NCI-H2081 treated with DMSO at 0.1 percent for 48 hours (cell line): Measurements from ENCODE around the gene B9D2.
A peak's percentile ranks its signal among the peaks of the same experiment; 100 is the strongest.
"Not testable (repeated sequence)": the region's sequence is repeated elsewhere in the genome, so short reads cannot be mapped to it uniquely, and the experiment has no call there.

Experiments used
- DNase-seq: peaks from one replicate; lab custom pipeline; 2025; lab: John Stamatoyannopoulos, UW

The B9D2 gene

DNA sequence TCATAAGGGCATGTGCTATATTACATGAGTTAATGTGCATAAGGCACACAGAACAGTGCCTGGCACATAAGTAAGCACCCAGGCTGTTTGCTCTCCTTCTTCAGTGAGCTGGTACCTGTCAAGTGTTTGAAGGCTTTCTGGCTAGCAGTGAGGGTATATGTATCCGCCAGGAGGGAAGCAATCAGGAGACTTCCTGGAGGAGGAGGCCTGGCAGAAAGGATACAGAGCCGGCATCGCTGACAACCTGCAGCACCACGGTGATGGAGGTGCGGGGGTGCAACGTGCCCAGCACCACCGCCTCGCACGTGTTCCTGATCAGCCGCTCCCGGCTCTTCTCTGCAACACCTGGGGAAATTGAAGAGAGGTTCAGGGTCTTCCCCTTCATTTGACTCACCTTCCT is 27.7 kb upstream of the B9D2 start:
- no peak for DNase-seq

DNA sequence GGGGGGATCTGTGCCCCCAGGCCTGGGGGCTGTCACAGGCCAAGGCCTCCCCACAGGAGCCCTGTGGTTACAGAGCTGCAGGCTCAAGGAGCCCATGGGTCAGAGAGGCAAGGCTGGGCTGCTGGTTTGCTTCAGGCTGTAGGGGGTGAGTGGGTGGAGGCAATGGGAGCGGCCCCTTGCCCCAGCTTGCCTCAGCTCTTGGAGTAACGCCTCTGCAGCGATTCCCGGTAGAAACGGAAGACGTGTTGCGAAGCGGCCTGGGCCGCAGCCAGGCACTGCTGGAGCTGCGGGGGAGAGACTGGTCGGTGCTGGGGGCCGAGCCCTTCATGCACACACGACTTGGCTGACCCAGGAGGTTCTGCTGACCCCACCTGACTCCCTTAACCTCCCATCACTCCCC is 22.5 kb upstream of the B9D2 start:
- DNase-seq: no peak

DNA sequence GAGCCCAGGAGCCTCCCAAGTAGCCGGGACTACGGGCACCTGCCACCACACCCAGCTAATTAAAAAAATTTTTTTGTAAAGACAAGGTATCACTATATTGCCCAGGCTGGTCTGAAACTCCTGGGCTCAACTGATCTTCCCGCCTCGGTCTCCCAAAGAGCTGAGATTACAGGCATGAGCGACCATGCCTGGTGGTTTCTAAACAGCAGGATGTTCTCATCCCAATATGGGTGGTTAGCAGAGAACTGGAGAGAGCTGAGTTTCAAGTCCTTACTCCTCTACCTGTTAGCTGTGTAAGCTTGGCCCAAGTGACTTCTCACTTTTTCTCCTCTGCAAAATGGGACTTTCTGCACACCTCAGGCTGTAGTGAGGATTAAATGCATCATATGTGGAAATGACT is 20.4 kb upstream of the B9D2 start:
- DNase-seq: no peak

DNA sequence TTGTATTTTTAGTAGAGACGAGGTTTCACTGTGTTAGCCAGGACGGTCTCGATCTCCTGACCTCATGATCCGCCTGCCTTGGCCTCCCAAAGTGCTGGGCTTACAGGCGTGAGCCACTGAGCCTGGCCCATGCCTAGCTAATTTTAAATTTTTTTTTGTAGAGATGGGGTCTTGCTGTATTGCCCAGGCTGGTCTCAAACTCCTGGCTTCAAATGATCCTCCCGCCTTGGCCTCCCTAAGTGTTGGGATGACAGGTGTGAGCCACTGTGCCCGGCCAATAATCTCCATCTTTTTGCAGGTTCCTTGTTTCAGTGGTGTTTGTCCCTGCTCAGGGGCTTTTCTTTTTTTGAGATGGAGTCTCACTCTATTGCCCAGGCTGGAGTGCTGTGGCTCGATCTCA is 17.6 kb upstream of the B9D2 start:
- DNase-seq: not testable (repeated sequence)

DNA sequence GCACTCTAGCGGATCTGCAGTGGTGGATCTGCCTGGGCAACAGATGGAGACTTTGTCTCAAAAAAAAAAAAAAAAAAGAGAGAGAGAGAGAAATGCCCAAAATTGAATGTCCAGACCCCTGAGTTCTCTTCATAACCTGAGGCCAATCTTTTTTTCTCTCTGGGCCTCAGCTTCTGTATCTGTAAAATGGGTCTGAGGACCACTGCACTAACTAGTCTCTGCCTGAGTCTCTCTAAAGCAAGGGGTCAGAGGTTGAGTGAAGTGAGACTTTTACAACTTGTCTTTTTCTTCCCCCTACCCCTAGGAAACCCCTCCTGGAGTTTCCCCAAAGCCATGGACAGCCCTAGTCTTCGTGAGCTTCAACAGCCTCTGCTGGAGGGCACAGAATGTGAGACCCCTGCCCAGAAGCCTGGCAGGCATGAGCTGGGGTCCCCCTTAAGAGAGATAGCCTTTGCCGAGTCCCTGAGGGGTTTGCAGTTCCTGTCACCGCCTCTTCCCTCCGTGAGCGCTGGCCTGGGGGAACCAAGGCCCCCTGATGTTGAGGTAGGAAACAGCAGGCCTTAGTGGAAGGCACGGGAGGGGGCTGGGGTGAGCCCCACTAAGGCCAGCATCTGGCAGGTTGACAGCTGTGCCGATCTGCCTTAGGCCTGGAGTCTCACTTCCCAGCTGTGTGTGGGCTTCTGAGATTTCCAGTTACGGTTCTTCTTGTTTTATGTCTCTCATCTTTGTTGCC is 14.2 kb upstream of the B9D2 start:
- DNase-seq: no peak

DNA sequence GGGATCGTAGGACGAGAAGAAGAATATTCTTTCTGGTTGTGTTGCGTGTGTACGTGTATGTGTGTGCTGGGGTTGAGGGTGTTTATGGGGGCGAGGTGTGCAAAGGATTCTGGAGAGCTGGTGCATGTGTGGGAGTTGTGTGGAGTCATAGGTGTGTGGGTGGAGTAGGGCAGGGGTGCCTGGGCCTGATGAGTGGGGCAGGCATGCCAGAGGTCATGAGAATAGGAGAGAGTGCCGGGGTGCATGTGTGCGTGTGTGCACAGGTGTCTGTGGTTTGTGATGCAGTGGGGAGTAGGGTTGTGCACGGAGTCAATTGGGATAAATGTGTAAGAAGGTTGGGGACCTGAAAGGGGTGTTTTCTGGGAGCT is 13.0 kb upstream of the B9D2 start:
- no peak for DNase-seq

DNA sequence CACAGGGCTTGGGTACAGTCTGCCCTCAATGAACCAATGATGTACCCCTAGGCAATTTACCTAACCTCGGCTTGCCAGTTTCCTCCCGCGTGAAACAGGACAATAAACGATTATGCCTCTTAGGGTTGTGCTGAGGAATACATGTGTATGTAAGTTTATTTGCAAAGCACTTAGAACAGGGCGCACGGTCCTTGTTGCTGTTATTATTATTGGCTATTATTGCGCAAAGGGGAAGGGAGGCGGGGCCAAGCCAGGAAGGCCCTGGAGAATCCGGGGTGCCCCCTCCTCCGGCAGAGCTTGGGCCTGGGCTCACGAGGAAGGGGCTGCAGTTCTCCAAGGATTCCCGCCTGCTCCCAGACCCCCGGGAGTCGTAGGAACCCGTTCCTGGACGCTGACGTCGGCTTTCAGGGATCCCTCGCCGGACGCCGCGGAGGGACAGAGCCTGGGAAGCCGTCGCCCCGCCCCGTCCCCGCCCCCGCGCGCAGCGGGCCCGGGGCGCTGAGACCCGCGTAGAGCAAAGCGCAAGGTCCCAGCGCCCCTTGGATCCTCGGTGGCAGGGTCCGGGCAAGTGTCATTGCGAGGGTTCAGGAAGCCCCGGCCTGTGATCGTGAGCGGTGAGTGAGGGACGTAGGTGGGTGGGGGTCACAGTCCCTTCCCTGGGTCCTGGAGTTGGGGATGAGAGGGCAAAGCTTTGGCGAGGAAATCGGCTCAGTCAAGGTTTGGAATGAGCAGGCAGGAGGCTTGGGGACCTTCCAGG is 12.5 kb upstream of the B9D2 start, which contains the start of gene TMEM91:
TMEM91 (plus strand) TSS at position 293 of the 757 bp plus-strand sequence. CDS start 1,777 bp downstream, outside the sequence.
- no peak for DNase-seq

DNA sequence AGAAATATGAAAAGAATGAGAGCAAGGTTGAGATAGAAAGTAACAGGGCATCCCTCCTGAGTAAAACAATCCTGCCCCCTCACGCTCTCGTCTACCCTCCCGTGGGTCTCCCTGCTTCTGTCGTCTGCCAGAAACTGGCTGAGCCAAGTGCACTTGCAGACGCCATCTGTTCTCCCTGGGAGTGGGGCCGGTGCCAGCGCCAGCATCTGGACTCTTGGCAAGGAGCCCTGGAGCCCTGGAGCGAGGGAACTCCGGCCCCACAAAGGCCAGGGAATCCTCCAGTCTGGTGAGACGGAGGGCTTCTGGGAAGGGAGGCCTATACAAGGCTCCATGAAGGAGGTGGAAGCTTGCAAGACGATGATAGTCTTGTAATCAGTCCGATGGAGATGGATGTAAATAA is 10.0 kb upstream of the B9D2 start:
- DNase-seq: peak; percentile 66

DNA sequence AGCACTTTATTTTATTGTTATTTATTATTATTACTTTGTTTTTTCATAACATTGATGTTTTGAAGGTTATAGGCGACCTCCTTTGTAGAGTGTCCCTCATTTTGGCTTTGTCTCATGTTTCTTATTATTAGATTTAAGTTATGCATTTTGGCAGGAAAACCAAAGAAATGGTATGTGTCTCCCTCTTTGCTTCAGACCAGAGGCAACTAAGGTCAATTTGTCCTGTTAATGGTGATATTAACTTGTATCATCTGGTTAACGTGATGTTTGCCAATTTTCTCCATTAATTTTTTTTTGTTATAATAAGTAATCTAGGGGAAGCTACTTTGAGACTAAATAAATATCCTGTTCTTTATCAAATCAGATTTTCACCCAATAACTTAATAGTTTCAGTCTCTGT is 8.6 kb upstream of the B9D2 start:
- DNase-seq: no peak

DNA sequence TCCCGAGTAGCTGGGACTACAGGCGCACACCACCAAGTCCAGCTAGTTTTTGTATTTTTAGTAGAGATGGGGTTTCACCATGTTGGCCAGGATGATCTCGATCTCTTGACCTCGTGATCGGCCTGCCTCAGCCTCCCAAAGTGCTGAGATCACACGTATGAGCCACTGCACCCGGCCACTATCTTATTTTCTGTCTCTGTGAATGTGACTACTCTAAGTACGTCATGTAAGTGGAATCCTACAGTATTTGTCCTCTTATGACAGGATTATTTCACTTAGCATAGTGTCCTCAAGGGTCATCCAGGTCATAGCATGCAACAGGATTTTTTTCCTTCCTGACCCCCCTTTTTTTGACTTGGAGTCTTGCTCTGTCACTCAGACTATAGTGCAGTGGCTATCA is 7.6 kb upstream of the B9D2 start:
- DNase-seq: no peak

DNA sequence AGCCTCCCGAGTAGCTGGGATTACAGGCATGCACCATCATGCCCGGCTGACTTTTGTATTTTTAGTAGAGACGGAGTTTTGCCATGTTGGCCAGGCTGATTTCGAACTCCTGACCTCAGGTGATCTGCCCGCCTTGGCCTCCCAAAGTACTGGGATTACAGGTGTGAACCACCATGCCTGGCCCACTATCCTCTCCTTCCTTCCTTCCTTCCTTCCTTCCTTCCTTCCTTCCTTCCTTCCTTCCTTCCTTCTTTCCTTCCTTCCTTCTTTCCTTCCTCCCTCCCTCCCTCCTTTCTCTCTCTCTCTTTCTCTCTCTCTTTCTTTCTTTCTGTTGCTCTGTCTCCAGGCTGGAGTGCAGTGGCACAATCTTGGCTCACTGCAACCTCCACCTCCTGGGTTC is 7.2 kb upstream of the B9D2 start:
- DNase-seq: not testable (repeated sequence)

DNA sequence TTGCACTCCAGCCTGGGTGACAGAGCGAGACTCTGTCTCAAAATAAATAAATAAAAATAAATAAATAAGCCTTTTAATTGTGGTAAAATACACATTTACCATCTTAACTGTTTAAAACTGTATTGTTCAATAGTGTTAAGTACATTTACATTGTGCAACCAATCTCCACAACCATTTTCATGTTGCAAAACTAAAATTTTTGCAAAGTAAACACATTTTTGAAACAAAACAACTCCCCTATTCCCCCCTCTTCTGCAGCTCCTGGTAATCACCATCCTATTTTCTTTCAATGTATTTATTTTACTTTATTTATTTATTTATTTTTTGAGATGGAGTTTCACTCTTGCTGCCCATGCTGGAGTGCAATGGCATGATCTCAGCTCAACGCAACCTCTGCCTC is 5.8 kb upstream of the B9D2 start:
- no peak for DNase-seq

DNA sequence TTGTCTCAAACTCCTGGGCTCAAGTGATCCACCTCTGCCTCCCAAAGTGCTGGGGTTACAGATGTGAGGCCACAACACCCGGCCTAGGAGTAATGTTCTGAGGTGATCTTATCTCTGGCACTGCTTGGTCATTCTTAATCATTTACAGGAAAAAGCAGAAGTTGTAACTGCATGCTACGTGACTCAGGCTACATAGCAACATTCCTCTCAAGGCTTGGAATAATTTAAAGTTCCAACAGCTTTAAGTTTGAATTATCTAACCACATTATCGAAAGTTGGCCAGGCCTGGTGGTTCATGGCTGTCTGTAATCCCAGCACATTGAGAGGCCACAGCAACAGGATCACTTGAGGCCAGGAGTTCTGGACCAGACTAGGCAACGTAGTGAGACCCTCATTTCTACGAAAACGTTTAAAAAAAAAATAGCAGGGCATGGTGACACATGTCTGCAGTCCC is 3.9 kb upstream of the B9D2 start:
- no peak for DNase-seq

DNA sequence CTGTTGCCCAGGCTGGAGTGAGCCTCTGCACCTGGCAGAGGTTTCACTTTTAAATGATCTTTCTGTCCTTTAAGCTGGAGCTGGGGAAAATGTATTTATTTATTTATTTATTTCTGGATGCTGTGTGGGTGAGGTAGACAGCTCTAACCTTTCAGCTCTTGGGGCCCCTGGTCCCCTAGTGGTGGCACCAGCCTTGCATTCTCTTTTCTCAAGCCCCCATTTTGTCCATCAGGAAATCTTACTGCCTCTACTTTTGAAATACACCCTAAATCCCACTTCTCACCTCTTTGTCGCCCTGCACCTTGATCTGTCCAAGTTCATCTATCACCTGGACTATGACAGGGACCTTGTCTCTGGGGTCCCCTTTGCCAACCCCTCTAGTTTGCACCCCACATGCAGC is 2.1 kb upstream of the B9D2 start:
- no peak for DNase-seq

DNA sequence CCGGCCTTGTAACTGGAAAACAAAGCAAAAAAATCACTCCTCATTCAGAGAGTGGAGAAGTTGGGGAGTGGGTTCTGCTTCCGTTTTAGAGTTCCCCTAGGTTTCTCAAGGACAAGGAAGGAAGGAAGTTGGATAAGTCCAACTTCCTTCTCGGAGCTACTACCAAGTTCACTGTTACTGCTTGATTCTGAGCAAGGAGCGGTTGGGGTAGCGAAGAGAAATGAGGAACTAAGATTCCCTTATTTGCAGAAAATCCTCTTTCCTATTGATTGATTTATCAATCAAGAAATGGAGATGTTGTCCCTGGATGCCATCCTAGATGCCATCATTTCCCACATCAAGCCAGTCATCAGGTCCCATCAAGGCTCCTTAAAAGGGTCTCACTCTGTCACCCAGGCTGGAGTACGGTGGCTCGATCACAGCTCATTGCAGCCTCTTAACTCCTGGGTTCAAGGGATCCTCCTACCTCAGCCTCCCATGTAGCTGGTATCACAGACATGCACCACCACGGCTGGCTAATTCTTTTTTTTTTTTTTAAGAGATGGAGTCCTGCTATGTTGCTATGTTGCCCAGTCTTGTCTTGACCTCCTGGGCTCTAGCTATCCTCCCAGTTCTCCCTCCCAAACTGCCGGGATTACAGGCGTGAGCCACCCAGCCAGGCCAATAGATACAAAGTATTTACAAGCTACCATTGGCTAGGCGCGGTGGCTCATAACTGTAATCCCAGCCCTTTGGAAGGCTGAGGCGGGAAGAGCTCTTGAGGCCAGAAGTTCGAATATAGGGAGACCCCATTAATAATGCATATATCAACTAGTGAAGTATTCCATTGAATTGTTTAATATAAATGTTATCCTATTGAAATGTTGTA is 809 bp upstream of the B9D2 start:
- DNase-seq: no peak

DNA sequence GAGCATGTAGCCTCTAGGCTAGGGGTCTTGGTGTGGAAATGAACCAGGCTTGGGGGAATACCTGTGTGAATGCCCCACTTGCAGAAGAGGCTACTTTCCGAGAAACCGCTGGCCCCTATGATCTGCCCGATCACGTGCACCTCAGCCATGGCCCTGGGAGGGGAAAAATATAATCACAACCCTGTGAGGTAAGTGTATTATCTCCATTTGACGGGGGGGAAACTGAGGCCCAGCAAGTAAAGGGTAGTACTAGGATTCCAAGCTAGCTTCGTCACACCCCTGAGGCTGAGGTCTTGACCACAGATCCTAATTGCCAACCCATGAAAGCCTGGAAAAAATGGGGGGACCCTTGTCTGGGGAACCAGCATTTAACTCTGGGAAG is 587 bp downstream of the B9D2 start:
- no peak for DNase-seq

DNA sequence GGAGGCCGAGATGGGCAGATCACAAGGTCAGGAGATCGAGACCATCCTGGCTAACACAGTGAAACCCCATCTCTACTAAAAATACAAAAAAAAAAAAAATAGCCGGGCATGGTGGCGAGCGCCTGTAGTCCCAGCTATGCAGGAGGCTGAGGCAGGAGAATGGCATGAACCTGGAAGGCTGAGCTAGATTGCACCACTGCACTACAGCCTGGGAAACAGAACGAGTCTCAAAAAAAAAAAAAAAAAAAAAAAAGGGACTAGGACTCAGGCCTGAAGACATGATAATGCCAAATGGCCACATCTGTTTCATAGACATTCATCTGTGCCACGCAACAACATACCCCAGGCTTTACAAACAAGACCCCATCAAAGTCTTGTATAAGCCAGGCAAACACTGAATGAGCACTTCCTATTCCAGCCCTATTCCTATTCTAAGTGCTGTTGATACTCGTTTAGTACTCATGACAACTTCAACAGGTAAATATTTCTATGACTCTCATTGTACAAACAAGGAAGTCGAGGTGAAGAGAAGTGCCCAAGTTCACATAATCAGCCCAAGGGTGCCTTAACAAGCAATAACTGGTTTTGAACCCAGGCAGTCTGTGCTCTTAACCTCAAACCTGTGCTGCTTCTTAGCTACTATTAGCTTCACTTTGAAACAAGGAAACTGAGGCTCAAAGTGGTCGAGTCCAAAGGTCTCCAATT is 1.7 kb downstream of the B9D2 start:
- no peak for DNase-seq

DNA sequence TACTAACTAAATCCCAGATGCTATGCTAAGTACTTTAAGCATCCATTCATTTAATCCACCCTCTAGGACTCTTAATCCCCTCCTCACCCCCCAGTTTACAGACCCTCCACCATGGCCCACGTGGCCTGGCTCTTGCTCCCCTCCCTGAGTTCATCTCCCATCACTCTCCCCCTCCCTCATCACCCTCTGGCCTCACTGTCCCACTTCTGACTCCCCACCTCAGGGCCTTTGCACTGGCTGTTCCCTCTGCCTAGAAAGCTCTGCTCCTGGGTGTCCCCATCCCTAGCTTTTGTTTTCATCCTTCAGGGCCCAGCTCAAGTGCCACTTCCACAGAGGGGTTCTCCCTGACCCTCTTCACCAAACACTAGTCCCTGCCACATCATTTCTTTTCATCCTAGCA is 4.2 kb downstream of the B9D2 start:
- no peak for DNase-seq

DNA sequence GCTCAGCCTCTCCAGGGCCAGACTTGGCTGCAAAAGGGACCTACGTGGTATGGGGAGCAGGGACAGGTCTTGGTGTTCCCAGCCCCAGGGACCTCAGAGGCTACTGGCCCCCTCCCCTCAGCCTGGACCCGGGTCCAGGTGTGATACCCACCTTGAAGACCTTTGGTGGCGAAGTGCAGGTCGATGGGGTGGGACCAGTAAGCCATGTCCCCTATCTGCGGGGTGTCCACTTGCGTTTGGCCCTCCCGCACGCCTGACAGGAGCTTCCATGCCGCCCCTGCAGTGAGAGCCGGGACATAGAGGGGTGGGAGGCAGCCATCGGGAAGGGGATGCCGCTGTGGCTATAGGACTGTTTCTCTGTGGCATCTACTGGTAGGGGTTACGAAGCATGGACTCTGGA is 6.2 kb downstream of the B9D2 start:
- DNase-seq: no peak

DNA sequence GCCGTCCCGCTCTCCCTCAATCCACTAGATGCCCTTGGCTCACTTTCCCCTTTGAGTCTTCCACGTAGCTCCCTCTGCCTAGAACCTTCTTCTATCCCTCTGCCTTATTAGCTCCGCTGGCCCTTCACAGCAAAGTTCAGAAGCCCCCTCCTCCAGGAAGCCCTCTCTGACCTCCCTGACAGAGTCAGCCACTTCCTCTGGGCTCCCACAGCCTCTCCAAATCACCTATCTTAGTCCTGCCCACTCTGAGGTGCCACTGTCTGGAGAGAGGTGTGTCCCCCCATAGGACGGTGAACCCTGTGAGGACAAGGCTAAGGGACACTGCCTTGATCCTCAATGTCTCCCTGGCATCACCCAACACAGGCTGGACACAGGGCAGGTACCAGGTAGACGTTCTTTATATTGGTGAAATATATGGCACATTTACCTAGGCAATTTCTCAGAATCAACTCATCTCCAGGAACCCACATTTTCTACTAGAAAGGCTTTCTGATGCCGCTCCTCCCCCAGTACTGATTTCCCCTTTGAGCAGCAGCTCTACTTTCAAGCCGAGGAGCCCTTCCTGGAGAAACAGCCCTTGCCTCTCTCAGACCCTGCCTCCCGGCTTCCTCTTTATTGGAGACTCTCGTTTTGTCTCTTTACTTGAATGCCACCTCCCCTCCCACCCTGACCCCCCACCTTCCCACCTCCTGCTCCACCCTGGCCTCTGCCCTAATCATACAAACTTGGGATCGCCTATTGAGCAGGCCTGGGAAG is 6.8 kb downstream of the B9D2 start:
- DNase-seq: no peak

DNA sequence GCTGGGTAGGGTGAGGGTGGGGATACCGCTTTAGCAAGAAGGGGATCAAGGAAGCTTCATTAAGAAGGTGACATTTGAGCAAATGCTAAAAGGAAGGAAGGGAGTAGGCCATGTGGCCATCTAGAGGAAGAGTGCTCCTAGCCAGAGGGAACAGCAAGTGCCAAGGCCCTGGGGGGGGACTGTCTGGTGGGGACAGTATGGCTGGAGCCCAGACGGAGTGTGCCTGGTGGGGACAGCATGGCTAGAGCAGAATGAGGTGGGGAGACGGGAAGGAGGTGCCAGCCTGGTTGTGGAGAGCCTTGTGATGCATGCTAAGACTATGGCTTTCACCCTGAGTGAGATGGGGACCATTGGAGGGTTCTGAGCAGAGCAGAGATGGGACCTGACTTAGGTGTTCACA is 8.1 kb downstream of the B9D2 start:
- no peak for DNase-seq
